Memory B cell (primary cell): ENCODE data around the gene PEAK3.

ENCODE experiments used
- ATAC-seq: fragments of 150-1000 bp; cut with Tn5 transposase; 2 replicates; pipeline ENCODE4 v1.10.0; 2021; ENCODE audit warnings: low read depth, mild to moderate bottlenecking, moderate library complexity
- DNase-seq, 2 donors: peaks; one replicate each; pipeline ENCODE4 v3.0.0; 2022; ENCODE audit warnings: low spot score in 2 of 2
- H3K27ac Mint-ChIP-seq: one replicate; pipeline ENCODE4 v1.8.0; 2022; ENCODE audit warnings: mild to moderate bottlenecking, moderate library complexity, mixed read lengths
- H3K27me3 Mint-ChIP-seq: one replicate; pipeline ENCODE4 v1.8.0; 2022; ENCODE audit warnings: mixed read lengths
- H3K36me3 Mint-ChIP-seq: one replicate; pipeline ENCODE4 v1.8.0; 2022; ENCODE audit warnings: mild to moderate bottlenecking, mixed read lengths
- H3K4me1 Mint-ChIP-seq: one replicate; pipeline ENCODE4 v1.8.0; 2022; ENCODE audit warnings: mixed read lengths
- H3K4me3 Mint-ChIP-seq: one replicate; pipeline ENCODE4 v1.8.0; 2022; ENCODE audit warnings: mild to moderate bottlenecking, moderate library complexity, mixed read lengths
- H3K9me3 Mint-ChIP-seq: one replicate; pipeline ENCODE4 v1.8.0; 2022; ENCODE audit warnings: mixed read lengths

The PEAK3 gene

DNA sequence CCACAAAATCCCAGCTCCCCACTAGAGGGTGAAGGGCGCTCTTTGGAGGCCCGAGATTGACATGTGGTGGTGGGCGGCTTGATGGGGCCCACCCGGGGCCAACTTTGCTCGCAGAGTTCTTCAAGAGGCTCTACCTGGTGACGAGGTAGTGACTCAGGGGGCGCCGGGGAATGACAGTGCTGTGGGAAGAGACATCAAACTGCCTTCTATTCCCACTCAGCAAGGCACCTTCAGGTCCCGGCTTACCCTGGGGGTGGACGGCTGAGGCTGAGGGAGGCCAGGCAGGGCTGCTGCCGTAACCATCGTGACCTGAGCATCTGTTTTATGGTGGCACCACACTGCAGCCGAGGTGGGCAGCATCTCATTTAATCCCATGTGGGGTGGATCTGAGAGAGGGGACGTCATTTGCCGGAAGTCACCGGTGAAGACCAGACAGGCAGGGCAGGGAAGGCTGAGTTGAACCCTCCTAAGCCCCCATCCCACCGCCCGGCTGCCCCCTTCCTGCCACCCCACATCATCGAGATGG lies 24.4 kb upstream of the PEAK3 start:
- DNase-seq: no peak
- Mint-ChIP-seq H3K4me1 (peaks cover 26% of the 10 kb centered on the region), H3K27me3 (peaks cover 11% of the 10 kb centered on the region), H3K4me3 (no peak overlapping the region), H3K27ac (no peak overlapping the region), H3K36me3 (peaks cover 1% of the 10 kb centered on the region), H3K9me3 (no peaks in the 10 kb centered on the region)
- ATAC-seq: no peak

GRCh38 chr19:2305452-2306280 lies 23.7 kb upstream of the PEAK3 start:
- ATAC-seq (no peak), DNase-seq (no peak)
- peaks cover 11% of the 10 kb centered on the region for H3K27me3 Mint-ChIP-seq
- no peak overlapping the region for H3K27ac Mint-ChIP-seq
- peaks cover 1% of the 10 kb centered on the region for H3K36me3 Mint-ChIP-seq
- peaks cover 30% of the 10 kb centered on the region for H3K4me1 Mint-ChIP-seq
- H3K4me3 Mint-ChIP-seq: no peak overlapping the region
- H3K9me3 Mint-ChIP-seq: no peaks in the 10 kb centered on the region

- Mint-ChIP-seq H3K9me3 (no peaks in the 10 kb centered on the region), H3K4me1 (peaks cover 30% of the 10 kb centered on the region), H3K27ac (peak overlapping the region; percentile 84), H3K4me3 (peak overlapping the region; percentile 87), H3K36me3 (peaks cover 1% of the 10 kb centered on the region), H3K27me3 (peaks cover 3% of the 10 kb centered on the region)
- peak; percentile 19 for ATAC-seq
- DNase-seq: no peak
Observed at GRCh38 chr19:2303211-2303798, 21.3 kb upstream of the PEAK3 start.

DNA sequence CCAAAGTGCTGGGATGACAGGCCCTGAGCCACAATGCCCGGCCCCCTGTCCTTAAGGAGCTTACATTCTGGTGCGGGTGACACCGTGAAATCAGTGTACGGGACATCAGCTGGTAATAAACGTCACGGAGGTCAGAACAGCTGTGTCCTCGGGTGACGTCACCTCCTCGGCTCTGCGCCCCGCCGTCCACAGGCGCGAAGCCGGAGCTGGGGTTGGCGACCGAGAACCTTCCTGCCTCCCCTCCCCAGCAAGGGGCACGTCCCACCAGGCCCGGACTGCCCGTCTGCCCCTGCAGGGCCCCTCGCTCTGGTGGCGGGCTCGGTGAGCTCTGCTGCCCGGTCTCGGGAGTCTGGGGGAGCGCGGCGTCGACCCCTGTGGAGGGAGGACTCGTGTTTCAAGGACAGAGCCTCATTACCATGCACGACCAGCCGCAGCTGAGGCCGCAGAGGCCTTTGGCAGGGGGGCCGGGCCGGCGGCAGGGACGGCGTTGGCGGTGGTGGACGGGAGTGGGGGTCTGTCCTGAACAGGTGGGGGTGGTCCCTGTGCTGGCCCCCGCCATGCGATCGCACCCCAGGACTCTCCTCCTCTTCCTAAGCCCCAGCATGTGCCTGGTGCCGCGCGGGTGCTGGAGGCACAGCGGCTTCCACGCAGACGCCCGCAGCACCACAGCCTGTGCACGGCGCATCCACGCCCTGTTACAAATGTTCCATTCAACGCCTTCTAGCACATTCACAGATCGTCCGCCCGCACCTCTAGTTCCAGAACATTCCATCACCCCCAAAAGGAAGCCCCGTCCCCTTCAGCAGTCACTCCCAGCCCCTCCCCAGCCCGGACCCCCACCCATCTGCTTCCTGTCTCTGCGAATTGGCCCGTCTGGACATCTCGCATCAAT lies 20.6 kb upstream of the PEAK3 start:
- H3K4me3 Mint-ChIP-seq: peak overlapping the region; percentile 87
- H3K4me1 Mint-ChIP-seq: peaks cover 28% of the 10 kb centered on the region
- peak overlapping the region; percentile 84 for H3K27ac Mint-ChIP-seq
- peaks cover 1% of the 10 kb centered on the region for H3K36me3 Mint-ChIP-seq
- H3K27me3 Mint-ChIP-seq: peaks cover 3% of the 10 kb centered on the region
- ATAC-seq (peak; percentile 67), DNase-seq (peak in 1 of 2 donors; percentile 69)
- H3K9me3 Mint-ChIP-seq: no peaks in the 10 kb centered on the region

GRCh38 chr19:2300533-2300932 lies 18.6 kb upstream of the PEAK3 start:
- no peaks in the 10 kb centered on the region for H3K27me3 Mint-ChIP-seq
- H3K36me3 Mint-ChIP-seq: peaks cover 1% of the 10 kb centered on the region
- H3K4me1 Mint-ChIP-seq: peaks cover 23% of the 10 kb centered on the region
- ATAC-seq (no peak), DNase-seq (no peak)
- H3K27ac Mint-ChIP-seq: peak overlapping the region; percentile 85
- H3K9me3 Mint-ChIP-seq: no peaks in the 10 kb centered on the region
- no peak overlapping the region for H3K4me3 Mint-ChIP-seq

- no peak for ATAC-seq
- H3K9me3 Mint-ChIP-seq: no peaks in the 10 kb centered on the region
- no peaks in the 10 kb centered on the region for H3K27me3 Mint-ChIP-seq
- peaks cover 16% of the 10 kb centered on the region for H3K36me3 Mint-ChIP-seq
- H3K4me3 Mint-ChIP-seq: no peak overlapping the region
- DNase-seq: no peak
- H3K27ac Mint-ChIP-seq: no peak overlapping the region
- H3K4me1 Mint-ChIP-seq: peaks cover 24% of the 10 kb centered on the region
Observed at GRCh38 chr19:2296141-2296540, 14.2 kb upstream of the PEAK3 start.

- peak overlapping the region; percentile 73 for H3K27ac Mint-ChIP-seq
- no peak for DNase-seq
- H3K36me3 Mint-ChIP-seq: peaks cover 16% of the 10 kb centered on the region
- H3K4me1 Mint-ChIP-seq: peaks cover 19% of the 10 kb centered on the region
- no peak overlapping the region for H3K4me3 Mint-ChIP-seq
- no peak for ATAC-seq
- no peaks in the 10 kb centered on the region for H3K27me3 Mint-ChIP-seq
- H3K9me3 Mint-ChIP-seq: no peaks in the 10 kb centered on the region
Observed at GRCh38 chr19:2294687-2295335, 12.8 kb upstream of the PEAK3 start.

DNA sequence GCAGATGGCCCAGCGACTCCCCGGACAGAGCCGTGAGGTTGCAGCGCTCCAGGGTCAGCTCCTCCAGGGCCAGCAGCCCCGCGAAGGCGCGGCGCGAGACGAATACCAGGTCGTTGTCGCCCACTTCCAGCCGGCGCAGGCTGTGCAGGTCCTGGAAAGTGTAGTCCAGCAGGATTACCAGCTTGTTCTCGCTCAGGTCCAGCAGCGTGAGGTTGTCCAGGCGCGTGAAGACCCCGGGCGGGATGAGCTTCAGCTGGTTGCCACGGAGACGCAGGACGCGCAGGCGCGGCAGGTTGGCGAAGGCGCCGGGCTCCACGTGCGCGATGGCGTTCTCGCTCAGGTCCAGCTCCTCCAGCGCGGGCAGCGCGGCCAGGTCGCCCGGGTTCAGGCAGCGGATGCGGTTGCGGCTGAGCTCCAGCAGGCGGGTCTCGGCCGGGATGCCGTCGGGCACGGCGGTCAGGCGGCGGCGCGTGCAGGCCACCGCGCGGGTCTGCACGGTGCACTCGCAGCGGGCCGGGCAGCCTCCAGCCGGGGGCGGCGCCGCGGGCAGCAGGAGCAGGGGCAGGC lies 9.3 kb upstream of the PEAK3 start:
- Mint-ChIP-seq H3K27me3 (no peaks in the 10 kb centered on the region), H3K36me3 (peaks cover 16% of the 10 kb centered on the region), H3K4me3 (peak overlapping the region; percentile 86), H3K4me1 (peaks cover 33% of the 10 kb centered on the region), H3K9me3 (no peaks in the 10 kb centered on the region), H3K27ac (peak overlapping the region; percentile 78)
- no peak for ATAC-seq
- no peak for DNase-seq

DNA sequence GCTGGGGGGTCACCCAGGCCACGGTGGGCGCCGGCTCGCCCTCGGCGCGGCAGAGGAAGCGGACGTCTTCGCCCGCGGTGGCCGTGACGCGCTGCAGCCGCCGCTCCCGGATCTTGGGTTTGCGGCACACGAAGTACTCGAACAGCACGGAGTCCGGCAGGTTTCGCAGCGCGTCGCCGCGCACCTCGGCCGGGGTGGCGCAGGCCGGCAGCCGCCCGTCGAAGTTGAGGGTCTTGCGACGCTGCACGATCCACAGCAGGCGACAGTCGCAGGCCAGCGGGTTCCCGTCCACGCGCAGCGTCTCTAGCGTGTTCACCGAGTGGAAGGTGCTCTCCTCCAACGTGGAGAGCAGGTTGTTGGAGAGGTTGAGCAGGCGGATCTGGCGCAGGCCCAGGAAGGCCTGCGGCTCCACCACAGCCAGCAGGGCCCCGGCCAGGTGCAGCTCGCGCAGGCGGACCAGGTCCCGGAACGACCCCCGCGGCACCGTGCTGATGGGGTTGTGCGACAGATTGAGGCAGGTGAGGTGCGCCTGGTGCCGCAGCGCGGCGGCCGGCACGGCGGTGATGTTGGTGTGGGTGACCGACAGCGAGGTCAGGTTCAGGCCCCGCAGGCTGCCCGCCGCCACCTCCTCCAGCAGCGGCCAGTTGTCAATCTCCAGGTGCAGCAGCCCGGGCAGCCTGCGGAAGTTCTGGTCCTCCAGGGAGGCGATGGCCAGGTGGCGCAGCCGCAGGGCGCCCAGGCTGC lies 8.6 kb upstream of the PEAK3 start:
- H3K9me3 Mint-ChIP-seq: no peaks in the 10 kb centered on the region

DNA sequence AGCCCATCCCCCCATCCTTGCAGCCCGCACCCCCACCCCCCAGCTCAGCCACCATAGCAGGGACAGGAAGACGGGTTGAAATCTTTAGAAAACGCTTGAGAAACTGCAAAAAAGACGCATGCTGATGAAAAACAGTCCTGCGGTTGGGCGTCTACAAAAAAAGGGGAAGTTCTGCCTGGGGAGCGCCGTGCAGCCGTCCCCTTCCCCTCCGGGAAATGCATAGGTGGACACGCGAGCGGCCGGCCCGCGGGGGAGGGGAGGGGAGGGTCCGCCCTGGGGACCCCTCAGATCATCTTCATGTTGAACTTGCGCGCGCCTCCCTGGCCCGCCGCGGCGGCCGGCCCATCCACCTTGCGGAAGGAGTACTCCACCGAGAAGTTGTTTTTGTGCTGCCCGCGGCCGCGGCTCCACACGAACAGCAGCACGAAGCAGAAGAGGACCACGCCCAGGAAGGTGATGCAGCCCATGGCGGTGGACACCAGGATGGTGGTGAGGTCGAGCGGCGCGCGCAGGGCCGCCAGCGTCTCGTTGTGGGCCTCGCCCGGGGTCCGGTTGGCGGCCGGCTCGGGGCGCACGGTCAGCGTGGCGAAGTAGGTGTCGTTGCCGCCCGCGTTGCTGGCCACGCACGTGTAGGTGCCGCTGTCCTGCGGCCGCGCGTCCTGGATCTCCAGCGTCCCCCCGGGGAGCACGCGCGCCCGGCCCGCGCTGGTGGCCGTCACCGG lies 7.9 kb upstream of the PEAK3 start:
- H3K4me3 Mint-ChIP-seq: peak overlapping the region; percentile 96
- H3K9me3 Mint-ChIP-seq: no peaks in the 10 kb centered on the region
- no peaks in the 10 kb centered on the region for H3K27me3 Mint-ChIP-seq
- DNase-seq: peak; percentile 66 to 73
- ATAC-seq: peak; percentile 75
- H3K4me1 Mint-ChIP-seq: peaks cover 31% of the 10 kb centered on the region
- peak overlapping the region; percentile 78 for H3K27ac Mint-ChIP-seq
- peaks cover 14% of the 10 kb centered on the region for H3K36me3 Mint-ChIP-seq

More for the DNA sequence above, 8.6 kb upstream of the PEAK3 start:
- Mint-ChIP-seq H3K4me3 (peak overlapping the region; percentile 86), H3K27me3 (no peaks in the 10 kb centered on the region), H3K36me3 (peaks cover 16% of the 10 kb centered on the region), H3K27ac (peak overlapping the region; percentile 78), H3K4me1 (peaks cover 33% of the 10 kb centered on the region)
- peak; percentile 14 for ATAC-seq
- DNase-seq: no peak

DNA sequence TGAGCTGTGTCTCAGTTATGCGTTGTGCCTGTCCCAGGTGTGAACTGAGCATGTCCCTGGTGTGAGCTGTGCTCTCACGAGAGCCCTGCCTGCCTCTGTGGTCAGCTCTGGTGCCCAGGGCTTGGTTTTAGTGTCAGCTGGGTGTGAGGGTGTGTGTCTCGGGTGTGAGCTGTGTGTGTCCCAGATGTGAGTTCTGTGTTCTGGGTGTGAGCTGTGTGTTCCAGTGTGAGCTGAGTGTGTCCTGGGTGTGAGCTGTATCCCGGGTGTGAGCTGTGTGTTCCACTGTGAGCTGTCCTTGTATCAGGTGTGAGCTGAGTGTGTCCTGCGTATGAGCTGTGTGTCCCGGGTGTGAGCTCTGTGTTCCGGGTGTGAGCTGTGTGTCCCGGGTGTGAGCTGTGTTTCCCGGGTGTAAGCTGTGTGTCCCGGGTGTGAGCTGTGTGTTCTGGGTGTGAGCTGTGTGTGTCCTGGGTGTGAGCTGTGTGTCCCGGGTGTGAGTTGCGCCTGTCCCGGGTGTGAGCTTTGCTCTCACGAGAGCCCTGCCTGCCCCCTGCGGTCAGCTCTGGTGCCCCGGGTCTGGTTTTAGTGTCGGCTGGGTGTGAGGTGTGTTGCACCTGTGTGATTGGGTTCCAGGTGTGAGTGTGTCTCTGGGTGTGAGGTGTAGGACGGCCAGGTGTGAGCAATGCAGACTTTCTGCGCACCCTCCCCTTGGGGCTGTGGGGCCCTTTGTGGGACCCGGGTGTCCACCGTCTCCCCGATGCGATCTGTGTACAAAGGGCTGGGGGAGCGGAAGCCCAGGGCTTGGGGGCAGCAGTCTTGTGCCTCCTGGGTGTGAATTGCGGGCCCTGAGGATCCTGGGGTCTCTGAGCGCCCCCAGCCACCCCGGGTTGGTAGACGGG lies 7.1 kb upstream of the PEAK3 start:
- Mint-ChIP-seq H3K27me3 (no peaks in the 10 kb centered on the region), H3K9me3 (no peaks in the 10 kb centered on the region), H3K36me3 (peaks cover 11% of the 10 kb centered on the region), H3K4me3 (peak overlapping the region; percentile 96), H3K27ac (peak overlapping the region; percentile 78), H3K4me1 (peaks cover 25% of the 10 kb centered on the region)
- DNase-seq: peak in 1 of 2 donors; percentile 57
- ATAC-seq: peak; percentile 31
